Small intestine (tissue), 7 donors: Measurements from ENCODE around the gene FAM13A. TPM values are rescaled to one million over a fixed set of nuclear protein-coding genes. Genes with fewer than 3 reads are reported as not detected.

Source experiments
- DNase-seq, 2 donors: peaks; one replicate each; pipeline versions ENCODE4 v3.0.0 to v3.0.0-alpha.2; 2013
- FAIRE-seq: peaks from 2 replicates; lab custom pipeline; 2012; peaks lifted over from hg19 to GRCh38; lab: Jason Lieb, UNC
- H3K27ac ChIP-seq, 3 donors: one replicate each; pipeline ENCODE4 v1.5.1; 2013; ENCODE audit warnings: low read length in 2 of 3, mild to moderate bottlenecking in 2 of 3, control low read depth in 1 of 3, inconsistent platforms in 1 of 3, low read depth in 1 of 3, moderate library complexity in 1 of 3
- H3K27me3 ChIP-seq, 3 donors: one replicate each; pipeline ENCODE4 v1.6.1; 2013; ENCODE audit warnings: low read length in 3 of 3, inconsistent platforms in 1 of 3; ENCODE audit not compliant: control insufficient read depth in 3 of 3, insufficient read depth in 3 of 3
- H3K36me3 ChIP-seq, 3 donors: one replicate each; pipeline ENCODE4 v1.6.1; 2013; ENCODE audit warnings: low read length in 3 of 3, inconsistent platforms in 1 of 3, low read depth in 1 of 3, mild to moderate bottlenecking in 1 of 3, moderate library complexity in 1 of 3; ENCODE audit not compliant: control insufficient read depth in 3 of 3, insufficient read depth in 2 of 3
- H3K4me1 ChIP-seq, 3 donors: one replicate each; pipeline ENCODE4 v1.6.1; 2013; ENCODE audit warnings: low read length in 2 of 3, inconsistent platforms in 1 of 3, low read depth in 1 of 3, mild to moderate bottlenecking in 1 of 3, moderate library complexity in 1 of 3; ENCODE audit not compliant: control insufficient read depth in 3 of 3, insufficient read depth in 2 of 3
- H3K4me3 ChIP-seq, 3 donors: one replicate each; pipeline ENCODE4 v1.5.1; 2013; ENCODE audit warnings: low read length in 3 of 3, control low read depth in 1 of 3, inconsistent platforms in 1 of 3, low read depth in 1 of 3, mild to moderate bottlenecking in 1 of 3, moderate library complexity in 1 of 3
- H3K9me3 ChIP-seq, 2 donors: one replicate each; pipeline ENCODE4 v1.6.1; 2013; ENCODE audit warnings: low read depth in 1 of 2, low read length in 1 of 2; ENCODE audit not compliant: control insufficient read depth in 2 of 2, insufficient read depth in 1 of 2
- WGBS, 3 donors: extraction: QIAGEN DNeasy Blood & Tissue Kit; methylation state at CpG; one replicate each; pipeline ENCODE4 v1.1.7; 2013; 5-methylcytosine and 5-hydroxymethylcytosine counted together
- polyA plus RNA-seq, 4 donors: library from polyadenylated mRNA; stranded (reverse) in 3 of 4; unstranded in 1 of 4; fragments of 200-250 nt in 3 of 4; fragments of 120-200 nt in 1 of 4; gene quantifications; one replicate each; pipeline versions ENCODE4 v1.2.1 to v1.2.3, GENCODE V29; 2013
- donor health status: healthy with polysubstance abuse.
- donor health status: control.
- donor health status: control.
- donor health status: Bipolar disorder and iron deficiency.
- donor health status: healthy.

The FAM13A gene
- polyA plus RNA-seq, 4 donors, result 11.2 to 81.0 (median 58.4) TPM

DNA sequence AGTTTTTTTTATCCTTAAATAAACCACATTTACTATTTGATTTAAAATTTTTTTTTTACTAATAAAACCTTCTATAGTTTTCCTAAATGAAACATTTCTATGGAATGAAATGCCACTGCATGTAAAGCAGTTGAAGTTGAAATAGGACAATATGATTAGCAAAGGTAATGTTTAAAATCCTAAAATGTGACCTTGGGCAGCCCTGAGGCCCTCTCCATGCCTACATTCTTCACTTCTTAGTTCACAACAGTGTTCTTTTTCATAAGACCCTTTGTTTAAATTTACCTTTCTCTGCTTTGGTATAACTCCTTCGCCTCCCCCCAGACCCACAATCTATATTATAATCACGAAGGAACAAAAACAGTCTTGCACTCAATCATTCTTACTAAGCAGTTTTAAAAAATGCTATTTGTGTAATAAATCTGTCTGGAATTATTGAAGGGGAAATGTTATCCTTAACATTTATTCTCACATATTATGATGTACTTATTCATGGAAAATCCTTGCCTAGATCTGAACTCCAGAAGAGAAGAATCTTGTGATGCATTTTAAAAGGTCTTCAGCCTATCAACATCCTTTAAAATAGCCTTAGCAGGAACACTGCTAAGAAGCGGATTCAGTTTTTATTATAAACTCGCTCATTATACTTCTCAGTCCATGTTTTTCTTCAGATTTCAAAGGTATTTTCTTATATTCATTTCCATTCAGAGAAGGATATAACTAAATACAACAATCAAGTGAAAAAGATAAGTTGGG is 234.8 kb downstream of the FAM13A start:
- no peaks in the 10 kb centered on the region for H3K27me3 ChIP-seq
- peak overlapping the region in 2 of 3 donors; percentile 71 to 87 for H3K27ac ChIP-seq
- no peak for DNase-seq
- peaks cover 0 to 5% (median 0%) of the 10 kb centered on the region in 3 donors for H3K36me3 ChIP-seq
- WGBS, 3 donors, result 16 to 43% (median 34%) methylated on average over 4 of the region's 4 CpGs
- peak overlapping the region in 2 of 3 donors; percentile 66 to 67 for H3K4me3 ChIP-seq
- peaks cover 0 to 10% (median 2%) of the 10 kb centered on the region in 3 donors for H3K4me1 ChIP-seq
- peak; percentile 78 for FAIRE-seq
- H3K9me3 ChIP-seq, result no peaks in the 10 kb centered on the region

DNA sequence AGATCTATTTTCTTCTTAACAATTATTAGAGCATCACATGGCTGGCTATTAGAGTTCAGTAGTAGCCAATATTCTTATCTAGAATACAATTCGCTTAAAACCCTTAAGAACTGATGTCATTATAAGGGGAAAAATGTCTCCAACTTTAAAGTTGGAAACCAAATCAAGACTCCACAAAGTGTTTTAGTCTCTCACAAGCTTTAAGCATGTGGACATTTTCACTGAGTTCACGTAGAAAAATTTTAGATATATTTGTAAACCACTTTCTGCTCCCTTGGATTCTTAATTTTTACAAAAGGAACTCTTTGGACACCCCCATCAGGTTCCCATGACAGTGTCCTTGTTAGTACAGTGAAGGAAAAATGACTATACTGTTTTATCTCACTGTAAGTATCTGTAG is 235.5 kb downstream of the FAM13A start:
- 6 to 19% (median 16%) methylated on average over 2 of the region's 2 CpGs for WGBS, 3 donors

DNA sequence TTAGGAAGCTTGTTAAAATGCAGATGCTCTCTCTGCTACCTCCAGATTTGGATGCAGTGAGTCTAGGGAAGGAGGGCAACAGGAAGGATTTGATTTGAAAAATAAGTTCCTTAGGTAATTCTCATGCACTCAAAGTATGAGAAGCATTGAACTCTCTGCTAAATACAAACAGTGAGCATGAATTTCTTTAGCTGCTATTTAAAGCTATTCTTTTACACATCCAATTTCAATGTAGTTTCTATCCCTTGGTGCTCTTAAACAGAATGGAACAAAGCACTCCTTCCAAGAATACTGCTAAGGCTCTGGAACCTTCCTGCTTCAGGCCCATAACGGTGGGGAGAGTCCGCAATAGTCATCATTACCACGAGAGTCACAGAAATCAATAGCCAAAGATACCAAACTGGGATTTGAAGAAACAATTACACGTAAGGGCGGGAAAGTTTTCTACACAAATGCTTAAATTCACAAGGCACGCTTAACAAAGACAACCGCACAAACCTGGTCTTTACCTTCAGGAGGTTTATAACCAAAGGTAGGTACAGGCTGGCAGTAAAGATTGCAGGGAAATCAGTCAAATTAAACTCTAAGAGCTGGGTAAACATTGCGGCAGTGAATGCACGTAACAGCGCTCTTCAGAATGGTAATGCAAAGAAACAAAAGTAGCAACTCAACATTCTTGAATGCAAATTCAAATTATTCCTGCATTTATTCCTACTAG is 236.1 kb downstream of the FAM13A start:
- peaks cover 0 to 10% (median 5%) of the 10 kb centered on the region in 3 donors for H3K4me1 ChIP-seq
- WGBS, 3 donors, result 9 to 38% (median 29%) methylated on average over 10 of the region's 10 CpGs
- peak overlapping the region; percentile 63 to 87 (median 68) for H3K27ac ChIP-seq
- FAIRE-seq (no peak), DNase-seq (peak in 1 of 2 donors; percentile 60)
- H3K4me3 ChIP-seq, result peak overlapping the region in 2 of 3 donors; percentile 54 to 66
- H3K27me3 ChIP-seq, result no peaks in the 10 kb centered on the region
- H3K9me3 ChIP-seq, result no peaks in the 10 kb centered on the region
- peaks cover 0 to 5% (median 0%) of the 10 kb centered on the region in 3 donors for H3K36me3 ChIP-seq

More for the DNA sequence above, 235.5 kb downstream of the FAM13A start:
- Histone ChIP-seq H3K27me3 (no peaks in the 10 kb centered on the region), H3K36me3 (peaks cover 0 to 5% (median 0%) of the 10 kb centered on the region in 3 donors), H3K4me3 (peak overlapping the region in 2 of 3 donors; percentile 54 to 66), H3K27ac (peak overlapping the region in 2 of 3 donors; percentile 48 to 87), H3K4me1 (peaks cover 0 to 10% (median 2%) of the 10 kb centered on the region in 3 donors), H3K9me3 (no peaks in the 10 kb centered on the region)
- DNase-seq, result no peak
- FAIRE-seq, result no peak

DNA sequence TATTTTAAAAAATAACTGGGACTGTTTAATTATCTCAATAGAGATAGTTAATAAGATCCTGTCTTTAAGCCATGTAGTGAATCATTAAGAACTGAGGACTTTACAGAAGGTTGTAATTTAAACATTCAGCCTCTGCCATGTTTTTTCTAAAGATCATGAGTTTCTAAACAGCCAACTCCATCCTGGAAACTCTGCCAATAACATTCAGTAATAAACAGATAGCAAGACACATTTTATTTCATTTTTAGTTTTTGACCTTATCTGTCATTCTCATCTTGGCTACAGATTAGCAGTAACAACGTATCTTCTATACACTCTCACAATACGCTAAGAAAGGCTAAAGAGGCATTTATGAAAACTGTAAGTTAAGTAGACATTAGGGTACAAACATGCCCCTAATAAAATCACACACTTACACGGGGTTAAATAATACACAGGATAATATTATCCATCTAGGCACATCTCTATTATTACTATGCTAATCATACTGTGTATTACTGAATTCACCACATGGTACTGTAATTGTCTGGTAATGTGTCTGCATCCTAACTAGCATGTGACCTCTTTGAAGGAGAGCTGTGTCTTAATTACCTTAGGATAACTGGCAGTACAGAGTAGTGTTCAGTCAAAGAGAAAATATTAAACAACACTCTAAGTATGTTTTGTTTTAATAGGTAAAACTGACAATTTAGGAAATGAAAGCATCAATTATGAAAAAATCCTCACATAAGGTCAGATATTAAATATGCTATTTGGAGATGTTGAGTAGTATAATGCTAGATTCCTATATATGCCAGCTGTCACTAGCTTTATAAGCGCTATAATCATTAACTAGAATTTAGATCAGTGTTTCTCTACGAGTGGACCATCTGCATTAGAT is 236.9 kb downstream of the FAM13A start:
- H3K27me3 ChIP-seq, result no peaks in the 10 kb centered on the region
- 15 to 34% (median 24%) methylated on average over 5 of the region's 5 CpGs for WGBS, 3 donors
- FAIRE-seq (peak; percentile 23), DNase-seq (peak in 1 of 2 donors; percentile 62)
- H3K36me3 ChIP-seq, result peaks cover 0 to 5% (median 0%) of the 10 kb centered on the region in 3 donors
- no peaks in the 10 kb centered on the region for H3K9me3 ChIP-seq
- peaks cover 0 to 10% (median 9%) of the 10 kb centered on the region in 3 donors for H3K4me1 ChIP-seq
- H3K4me3 ChIP-seq, result peak overlapping the region in 2 of 3 donors; percentile 54 to 66
- H3K27ac ChIP-seq, result peak overlapping the region in 1 of 3 donors; percentile 87

DNA sequence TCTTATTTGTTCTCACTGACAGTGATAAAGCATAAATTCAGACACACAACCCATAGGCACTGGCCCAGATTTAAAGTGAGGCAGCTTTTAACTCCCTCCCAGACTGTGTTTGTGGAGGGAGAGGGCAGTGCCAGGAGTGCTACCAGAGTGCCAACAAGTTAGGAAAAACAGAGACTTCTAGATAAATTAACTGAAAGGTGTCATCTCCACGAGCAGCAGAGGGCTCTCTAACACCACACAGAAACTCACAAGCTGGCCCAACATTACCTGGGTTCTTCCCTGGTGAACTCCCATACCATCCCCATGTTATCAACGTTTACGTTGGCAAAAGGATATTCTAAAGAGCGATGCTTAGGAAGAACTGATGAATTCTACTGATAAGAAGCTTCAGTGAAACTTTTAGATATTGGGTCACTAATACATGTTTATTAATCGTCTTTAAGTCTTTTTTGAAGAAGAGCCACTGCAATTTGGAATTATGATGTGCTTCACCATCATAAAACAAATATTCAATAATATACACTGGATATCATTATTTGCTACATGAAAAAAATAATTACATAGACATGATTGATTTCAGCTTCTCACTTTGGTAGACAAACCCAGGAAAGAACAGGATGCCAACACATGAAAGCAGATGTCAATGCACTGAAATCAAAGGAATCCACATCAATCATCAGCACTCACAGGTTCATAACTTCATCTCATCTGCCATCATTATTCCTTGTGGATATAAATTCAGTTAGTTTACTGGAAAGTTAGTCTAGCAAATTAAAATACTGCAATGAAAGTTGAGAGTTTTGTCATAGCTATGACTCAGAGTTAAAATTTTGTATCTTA is 238.1 kb downstream of the FAM13A start:
- Histone ChIP-seq H3K27me3 (no peaks in the 10 kb centered on the region), H3K4me3 (peak overlapping the region in 2 of 3 donors; percentile 2 to 28), H3K36me3 (peaks cover 0 to 8% (median 0%) of the 10 kb centered on the region in 3 donors), H3K9me3 (no peaks in the 10 kb centered on the region), H3K4me1 (peaks cover 0 to 19% (median 10%) of the 10 kb centered on the region in 3 donors), H3K27ac (peak overlapping the region in 1 of 3 donors; percentile 87)
- 9 to 29% (median 28%) methylated on average over 5 of the region's 5 CpGs for WGBS, 3 donors
- DNase-seq, result peak; percentile 74 to 77
- FAIRE-seq, result no peak

DNA sequence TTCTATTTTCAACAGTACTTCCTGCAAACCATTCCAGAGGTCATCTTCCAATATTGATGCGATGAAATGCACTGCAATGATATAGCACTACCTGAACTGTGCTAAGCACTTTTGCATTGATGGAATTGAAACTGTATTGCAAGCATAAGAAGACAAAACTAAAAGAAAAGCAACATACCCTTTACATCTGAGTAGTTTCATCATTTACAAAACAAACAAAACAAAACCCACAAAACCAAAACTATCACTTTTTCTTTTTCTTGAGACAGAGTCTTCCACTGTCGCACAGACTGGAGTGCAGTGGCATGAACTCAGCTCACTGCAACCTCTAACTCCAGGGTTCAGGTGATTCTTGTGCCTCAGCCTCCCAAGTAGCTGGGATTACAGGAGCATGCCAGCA is 239.2 kb downstream of the FAM13A start:
- Histone ChIP-seq H3K27me3 (no peaks in the 10 kb centered on the region), H3K27ac (peak overlapping the region in 1 of 3 donors; percentile 87), H3K4me3 (no peak overlapping the region), H3K36me3 (peaks cover 0 to 11% (median 0%) of the 10 kb centered on the region in 3 donors), H3K9me3 (no peaks in the 10 kb centered on the region), H3K4me1 (peaks cover 0 to 19% (median 10%) of the 10 kb centered on the region in 3 donors)
- FAIRE-seq, result no peak
- WGBS, 3 donors, result 71 to 77% (median 74%) methylated on average over 2 of the region's 2 CpGs
- DNase-seq, result no peak

DNA sequence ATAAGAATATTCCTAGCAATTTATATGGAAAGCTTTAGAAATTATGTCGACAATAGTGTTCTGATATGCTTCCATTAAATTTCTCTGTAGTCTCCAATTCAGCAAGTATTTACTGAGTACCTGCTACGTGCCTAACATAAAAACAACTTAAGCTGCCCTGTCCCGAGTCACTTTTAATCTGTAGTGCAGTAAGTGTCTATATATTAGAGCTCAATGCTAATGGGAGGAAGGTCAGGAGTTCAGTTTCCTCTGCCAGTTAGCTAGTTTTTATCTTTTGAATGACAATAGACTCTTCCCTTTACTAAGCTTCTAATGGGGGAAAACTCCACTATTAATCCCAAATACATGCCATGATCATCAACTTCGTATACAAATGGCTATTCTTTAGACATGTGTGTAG is 240.6 kb downstream of the FAM13A start:
- FAIRE-seq, result no peak

More for the DNA sequence above, 240.6 kb downstream of the FAM13A start:
- WGBS, 3 donors, result 26 to 55% (median 45%) methylated on average over 4 of the region's 4 CpGs
- no peak for DNase-seq
- no peaks in the 10 kb centered on the region for H3K27me3 ChIP-seq
- H3K36me3 ChIP-seq, result peaks cover 0 to 13% (median 2%) of the 10 kb centered on the region in 3 donors
- H3K9me3 ChIP-seq, result peaks cover 0 to 3% of the 10 kb centered on the region in 2 donors
- H3K27ac ChIP-seq, result peak overlapping the region in 1 of 3 donors; percentile 27
- H3K4me1 ChIP-seq, result peaks cover 0 to 19% (median 14%) of the 10 kb centered on the region in 3 donors
- no peak overlapping the region for H3K4me3 ChIP-seq
